ENCODE data around the gene ATXN7L1. TPM values are rescaled to one million over a fixed set of nuclear protein-coding genes. Genes with fewer than 3 reads are reported as not detected.

Gene ATXN7L1
- total RNA-seq, 4 donors from 2014 or later, result 30.8 to 45.8 (median 39.3) TPM

GRCh38 chr7:105779856-105780780, 96.3 kb downstream of the ATXN7L1 start:
- Histone ChIP-seq H3K4me3 (no peak overlapping the region), H3K4me1 (peaks cover 0 to 7% (median 0%) of the 10 kb centered on the region in 4 donors), H3K9me3 (no peaks in the 10 kb centered on the region), H3K36me3 (peaks cover 0 to 3% (median 0%) of the 10 kb centered on the region in 3 donors), H3K27me3 (no peaks in the 10 kb centered on the region), H3K27ac (no peak overlapping the region)
- no peak for TF ChIP-seq CTCF (IDR thresholded peaks at IDR 0.05)
- no peak for TF ChIP-seq POLR2A (IDR thresholded peaks at IDR 0.05)
- no peak for DNase-seq

GRCh38 chr7:105778956-105779355, 97.4 kb downstream of the ATXN7L1 start:
- H3K36me3 ChIP-seq, result no peaks in the 10 kb centered on the region
- no peak overlapping the region for H3K4me3 ChIP-seq
- H3K4me1 ChIP-seq, result peaks cover 0 to 7% (median 0%) of the 10 kb centered on the region in 4 donors
- no peaks in the 10 kb centered on the region for H3K9me3 ChIP-seq
- no peak overlapping the region for H3K27ac ChIP-seq
- no peak for TF ChIP-seq CTCF (IDR thresholded peaks at IDR 0.05)
- no peak for TF ChIP-seq POLR2A (IDR thresholded peaks at IDR 0.05)
- H3K27me3 ChIP-seq, result no peaks in the 10 kb centered on the region
- no peak for DNase-seq

- H3K9me3 ChIP-seq, result no peaks in the 10 kb centered on the region
- no peaks in the 10 kb centered on the region for H3K36me3 ChIP-seq
- H3K27ac ChIP-seq, result no peak overlapping the region
- H3K27me3 ChIP-seq, result no peaks in the 10 kb centered on the region
- H3K4me3 ChIP-seq, result no peak overlapping the region
- peaks cover 0 to 4% (median 0%) of the 10 kb centered on the region in 4 donors for H3K4me1 ChIP-seq
- TF ChIP-seq CTCF (IDR thresholded peaks at IDR 0.05), result no peak
- TF ChIP-seq POLR2A (IDR thresholded peaks at IDR 0.05), result no peak
- DNase-seq, result no peak
These were observed 99.2 kb downstream of the ATXN7L1 start for GRCh38 chr7:105776986-105777910.

- Histone ChIP-seq H3K36me3 (no peaks in the 10 kb centered on the region), H3K4me3 (no peak overlapping the region), H3K9me3 (no peaks in the 10 kb centered on the region), H3K27ac (no peak overlapping the region), H3K4me1 (peaks cover 0 to 4% (median 0%) of the 10 kb centered on the region in 4 donors), H3K27me3 (no peaks in the 10 kb centered on the region)
- DNase-seq, result peak in 1 of 3 donors; percentile 60
- TF ChIP-seq POLR2A (IDR thresholded peaks at IDR 0.05) (no peak), CTCF (IDR thresholded peaks at IDR 0.05) (no peak)
These were observed 100.2 kb downstream of the ATXN7L1 start for GRCh38 chr7:105776068-105776790.

GRCh38 chr7:105775580-105775979, 100.8 kb downstream of the ATXN7L1 start:
- DNase-seq, result no peak
- Histone ChIP-seq H3K9me3 (no peaks in the 10 kb centered on the region), H3K27ac (no peak overlapping the region), H3K4me1 (peaks cover 0 to 4% (median 0%) of the 10 kb centered on the region in 4 donors), H3K4me3 (no peak overlapping the region), H3K27me3 (no peaks in the 10 kb centered on the region), H3K36me3 (no peaks in the 10 kb centered on the region)
- no peak for TF ChIP-seq CTCF (IDR thresholded peaks at IDR 0.05)
- no peak for TF ChIP-seq POLR2A (IDR thresholded peaks at IDR 0.05)

All from Peyer's patch (tissue), 4 donors.